ENCODE results near the gene WDR37.

- TF ChIP-seq MAX (CRISPR knock-in tag; IDR thresholded peaks at IDR 0.05) (no peak), NR2C1 (IDR thresholded peaks at IDR 0.05) (no peak), NR2C1 (tag; IDR thresholded peaks at IDR 0.05) (no peak), TRIM28 (IDR thresholded peaks at IDR 0.05) (no peak), KLF13 (tag; IDR thresholded peaks at IDR 0.05; ENCODE audit: borderline replicate concordance, low read depth) (no peak), CBX5 (IDR thresholded peaks at IDR 0.05; ENCODE audit: borderline replicate concordance, low read depth) (no peak)
Observed at GRCh38 chr10:1095498-1095897, 39.3 kb downstream of the WDR37 start.

Data from K562 (cell line).